Trophoblast cell (in vitro differentiated cells and primary cell): ENCODE measurements around the gene PPP2R3B.
"Not testable (repeated sequence)": the region's sequence is repeated elsewhere in the genome, so short reads cannot be mapped to it uniquely, and the experiment has no call there.

Source experiments
- DNase-seq, 2 donors: peaks; one replicate each; pipeline ENCODE4 v3.0.0-alpha.2; 2016
- H2AFZ ChIP-seq: 2 replicates; pipeline ENCODE4 v1.6.1; 2013; ENCODE audit warnings: low read length, moderate library complexity, mild to moderate bottlenecking; ENCODE audit not compliant: insufficient read depth, poor library complexity
- H2AK5ac ChIP-seq: 2 replicates; pipeline ENCODE4 v1.6.1; 2013; ENCODE audit warnings: mild to moderate bottlenecking, low read length
- H2BK120ac ChIP-seq: 2 replicates; pipeline ENCODE4 v1.6.1; 2013; ENCODE audit warnings: low read length, mild to moderate bottlenecking, moderate library complexity; ENCODE audit not compliant: insufficient read depth, poor library complexity
- H2BK12ac ChIP-seq: 2 replicates; pipeline ENCODE4 v1.6.1; 2013; ENCODE audit warnings: mild to moderate bottlenecking, low read length, moderate library complexity
- H2BK5ac ChIP-seq: 2 replicates; pipeline ENCODE4 v1.6.1; 2013; ENCODE audit warnings: low read length, low read depth, moderate library complexity, mild to moderate bottlenecking; ENCODE audit not compliant: poor library complexity
- H3K14ac ChIP-seq: 2 replicates; pipeline ENCODE4 v1.6.1; 2013; ENCODE audit warnings: mild to moderate bottlenecking, low read length
- H3K18ac ChIP-seq: 2 replicates; pipeline ENCODE4 v1.6.1; 2013; ENCODE audit warnings: mild to moderate bottlenecking, low read length
- H3K23ac ChIP-seq: 2 replicates; pipeline ENCODE4 v1.6.1; 2013; ENCODE audit warnings: low read length
- H3K27ac ChIP-seq: 2 replicates; pipeline ENCODE4 v1.5.1; 2013; ENCODE audit warnings: low read depth, mild to moderate bottlenecking, inconsistent platforms, low read length, moderate library complexity
- H3K27me3 ChIP-seq: 2 replicates; pipeline ENCODE4 v1.6.1; 2013; ENCODE audit warnings: inconsistent platforms, mild to moderate bottlenecking, low read length, moderate library complexity; ENCODE audit not compliant: insufficient read depth
- H3K36me3 ChIP-seq, 2 experiments: 1 replicate in 1 of 2; 2 replicates in 1 of 2; pipeline ENCODE4 v1.6.1; 2013; ENCODE audit warnings: low read length in 2 of 2, mild to moderate bottlenecking in 2 of 2, moderate library complexity in 1 of 2; ENCODE audit not compliant: insufficient read depth in 2 of 2, control insufficient read depth in 1 of 2
- H3K4ac ChIP-seq: 2 replicates; pipeline ENCODE4 v1.6.1; 2013; ENCODE audit warnings: low read depth, mild to moderate bottlenecking, low read length, moderate library complexity
- H3K4me1 ChIP-seq, 2 experiments: 1 replicate in 1 of 2; 2 replicates in 1 of 2; pipeline ENCODE4 v1.6.1; 2013; ENCODE audit warnings: low read length in 2 of 2, mild to moderate bottlenecking in 2 of 2, moderate library complexity in 1 of 2; ENCODE audit not compliant: insufficient read depth in 2 of 2, control insufficient read depth in 1 of 2
- H3K4me2 ChIP-seq: 2 replicates; pipeline ENCODE4 v1.6.1; 2013; ENCODE audit warnings: inconsistent platforms, mild to moderate bottlenecking, low read length, moderate library complexity
- H3K4me3 ChIP-seq: 2 replicates; pipeline ENCODE4 v1.5.1; 2013; ENCODE audit warnings: mild to moderate bottlenecking, low read depth, low read length, inconsistent platforms
- H3K79me1 ChIP-seq: one replicate; pipeline ENCODE4 v1.6.1; 2013; ENCODE audit warnings: low read length
- H3K79me2 ChIP-seq: 2 replicates; pipeline ENCODE4 v1.6.1; 2013; ENCODE audit warnings: low read length, mild to moderate bottlenecking; ENCODE audit not compliant: control insufficient read depth, insufficient read depth, poor library complexity
- H3K9ac ChIP-seq: 2 replicates; pipeline ENCODE4 v1.6.1; 2013; ENCODE audit warnings: mild to moderate bottlenecking, low read length
- H3K9me3 ChIP-seq: 2 replicates; pipeline ENCODE4 v1.6.1; 2013; ENCODE audit warnings: low read depth, mild to moderate bottlenecking, control low read depth, inconsistent platforms, low read length; ENCODE audit not compliant: insufficient read depth
- H4K12ac ChIP-seq: 2 replicates; pipeline ENCODE4 v1.6.1; 2013; ENCODE audit warnings: low read depth, mild to moderate bottlenecking, low read length, moderate library complexity
- H4K8ac ChIP-seq: 2 replicates; pipeline ENCODE4 v1.6.1; 2013; ENCODE audit warnings: low read depth, mild to moderate bottlenecking, low read length, moderate library complexity
- H4K91ac ChIP-seq: one replicate; pipeline ENCODE4 v1.6.1; 2013; ENCODE audit warnings: low read depth, mild to moderate bottlenecking, low read length, moderate library complexity
- WGBS: extraction: QIAGEN DNeasy Blood & Tissue Kit; methylation state at CpG from one replicate; pipeline ENCODE4 v1.1.7; 2013; ENCODE audit warnings: missing lambda C conversion rate; ENCODE audit not compliant: insufficient read length, insufficient coverage; ENCODE audit errors: extremely low coverage; 5-methylcytosine and 5-hydroxymethylcytosine counted together

The PPP2R3B gene

GRCh38 chrX:330141-330725, 56.5 kb downstream of the PPP2R3B start:
- H2AFZ ChIP-seq, H3K79me2 ChIP-seq, H2AK5ac ChIP-seq, H3K4me1 ChIP-seq, H4K12ac ChIP-seq, H3K18ac ChIP-seq, H3K79me1 ChIP-seq, H2BK5ac ChIP-seq, H3K14ac ChIP-seq, H4K8ac ChIP-seq, H3K9ac ChIP-seq, H3K27me3 ChIP-seq, H3K27ac ChIP-seq, H4K91ac ChIP-seq, H3K9me3 ChIP-seq, H3K4me3 ChIP-seq, H2BK120ac ChIP-seq, H3K23ac ChIP-seq, H3K4ac ChIP-seq, H2BK12ac ChIP-seq, DNase-seq, H3K4me2 ChIP-seq: not testable (repeated sequence)
- no CpG with 5 or more reads among the region's 29 CpGs for WGBS
- peaks cover 19 to 21% of the 10 kb centered on the region in 2 experiments for H3K36me3 ChIP-seq

- Histone ChIP-seq H2AK5ac (no peak overlapping the region), H3K9me3 (peaks cover 3% of the 10 kb centered on the region), H4K8ac (no peak overlapping the region), H3K79me1 (peaks cover 2% of the 10 kb centered on the region), H3K27me3 (no peaks in the 10 kb centered on the region), H3K18ac (no peak overlapping the region), H3K9ac (no peak overlapping the region), H3K14ac (no peak overlapping the region), H3K4me2 (no peak overlapping the region), H3K4me3 (peak overlapping the region; percentile 49), H3K79me2 (no peaks in the 10 kb centered on the region), H2BK12ac (no peak overlapping the region), H2AFZ (no peak overlapping the region), H3K4me1 (peaks cover 8 to 9% of the 10 kb centered on the region in 2 experiments), H4K91ac (no peak overlapping the region), H2BK5ac (no peak overlapping the region), H2BK120ac (no peak overlapping the region), H4K12ac (no peak overlapping the region), H3K4ac (no peak overlapping the region), H3K27ac (no peak overlapping the region), H3K36me3 (peaks cover 13 to 17% of the 10 kb centered on the region in 2 experiments), H3K23ac (no peak overlapping the region)
- WGBS = no CpG with 5 or more reads among the region's 23 CpGs
- DNase-seq = no peak
Measured at GRCh38 chrX:329291-329910, 57.3 kb downstream of the PPP2R3B start.

GRCh38 chrX:327660-328126, 59.0 kb downstream of the PPP2R3B start:
- no peak overlapping the region for H2BK12ac ChIP-seq
- H3K9ac ChIP-seq = no peak overlapping the region
- H2AFZ ChIP-seq = no peak overlapping the region
- peaks cover 3% of the 10 kb centered on the region for H3K9me3 ChIP-seq
- H3K18ac ChIP-seq = no peak overlapping the region
- H3K4me1 ChIP-seq = peaks cover 9 to 12% of the 10 kb centered on the region in 2 experiments
- no peak overlapping the region for H4K8ac ChIP-seq
- DNase-seq = no peak
- no CpG with 5 or more reads among the region's 33 CpGs for WGBS
- H3K4me2 ChIP-seq = no peak overlapping the region
- no peaks in the 10 kb centered on the region for H3K27me3 ChIP-seq
- H4K91ac ChIP-seq = no peak overlapping the region
- no peak overlapping the region for H2BK120ac ChIP-seq
- H3K23ac ChIP-seq = no peak overlapping the region
- H3K27ac ChIP-seq = no peak overlapping the region
- no peak overlapping the region for H3K4ac ChIP-seq
- H3K4me3 ChIP-seq = no peak overlapping the region
- H3K36me3 ChIP-seq = peaks cover 2% of the 10 kb centered on the region in 2 experiments
- H4K12ac ChIP-seq = no peak overlapping the region
- peaks cover 2% of the 10 kb centered on the region for H3K79me1 ChIP-seq
- H2BK5ac ChIP-seq = no peak overlapping the region
- no peak overlapping the region for H3K14ac ChIP-seq
- no peaks in the 10 kb centered on the region for H3K79me2 ChIP-seq
- no peak overlapping the region for H2AK5ac ChIP-seq

GRCh38 chrX:324664-325063, 62.0 kb downstream of the PPP2R3B start:
- H3K9ac ChIP-seq, H2AK5ac ChIP-seq, H3K9me3 ChIP-seq, H4K91ac ChIP-seq, H2BK12ac ChIP-seq, H3K14ac ChIP-seq, H3K4me3 ChIP-seq, H2BK5ac ChIP-seq, H2AFZ ChIP-seq, H4K8ac ChIP-seq, H3K79me2 ChIP-seq, H3K23ac ChIP-seq, H3K36me3 ChIP-seq, H3K4ac ChIP-seq, H3K27ac ChIP-seq, H4K12ac ChIP-seq, H3K4me1 ChIP-seq, H3K27me3 ChIP-seq, H3K79me1 ChIP-seq, H3K4me2 ChIP-seq, H2BK120ac ChIP-seq, DNase-seq, H3K18ac ChIP-seq: not testable (repeated sequence)
- no CpG with 5 or more reads among the region's 14 CpGs for WGBS
